Ovary (tissue), 9 donors: ENCODE data around the gene METTL13. TPM values are rescaled to one million over a fixed set of nuclear protein-coding genes. Genes with fewer than 3 reads are reported as not detected.

ENCODE experiments used
- DNase-seq, 5 donors: peaks; one replicate each; pipeline ENCODE4 v3.0.0-alpha.2; 2019 to 2020
- H3K27ac ChIP-seq, 2 donors: fragments of 200-600 bp; one replicate each; pipeline versions ENCODE4 v1.5.1 to v1.8.0; 2019 to 2022
- H3K27me3 ChIP-seq: fragments of 200-600 bp; one replicate; pipeline ENCODE4 v1.8.0; 2022
- H3K36me3 ChIP-seq: fragments of 200-600 bp; sonication (generic); one replicate; pipeline ENCODE4 v1.5.1; 2019
- H3K4me1 ChIP-seq: one replicate; pipeline ENCODE4 v1.8.1; 2013; ENCODE audit warnings: mild to moderate bottlenecking, moderate library complexity; ENCODE audit not compliant: insufficient read depth
- H3K4me3 ChIP-seq: fragments of 200-600 bp; sonication (generic); one replicate; pipeline ENCODE4 v1.5.1; 2017
- H3K9me3 ChIP-seq, 2 donors: fragments of 200-600 bp in 1 of 2; sonication (generic) in 1 of 2; one replicate each; pipeline versions ENCODE4 v1.5.1 to v1.8.1; 2013 to 2019; ENCODE audit warnings: mild to moderate bottlenecking in 1 of 2, moderate library complexity in 1 of 2
- CTCF ChIP-seq, 3 donors: fragments of 450-650 bp in 2 of 3; fragments of 200-600 bp in 1 of 3; IDR thresholded peaks; one replicate each; pipeline versions ENCODE4 v1.5.1 to v1.8.0; 2016 to 2022; ENCODE audit warnings: antibody characterized with exemption in 3 of 3, mild to moderate bottlenecking in 1 of 3
- EP300 ChIP-seq: sonication (generic); formaldehyde crosslinking; IDR thresholded peaks from one replicate; pipeline ENCODE4 v1.6.1; 2017; ENCODE audit warnings: antibody characterized with exemption
- POLR2A ChIP-seq: fragments of 450-650 bp; IDR thresholded peaks from one replicate; pipeline ENCODE4 v1.6.1; 2017; ENCODE audit warnings: antibody characterized with exemption, mild to moderate bottlenecking, moderate library complexity
- WGBS, 3 donors: extraction: QIAGEN DNeasy Blood & Tissue Kit in 1 of 3; methylation state at CpG; one replicate each; pipeline versions ENCODE4 v1.1.5 to v1.1.7; 2013 to 2017; 5-methylcytosine and 5-hydroxymethylcytosine counted together
- intact Hi-C, 4 donors: fragments of 100-400 bp; cut with DNase I; formaldehyde crosslinking; loops; one replicate each; pipeline versions ENCODE4 v1.11.0 to v1.15.1; 2022 to 2023
- polyA plus RNA-seq, 2 donors: library from polyadenylated mRNA; stranded (reverse); fragments of 200-250 nt in 1 of 2; fragments of 350-450 nt in 1 of 2; fragmentation: Illumina TruSeq in 1 of 2; extraction: RNeasy Lipid Tissue Mini Kit (QIAGEN cat#74804) in 1 of 2; gene quantifications; one replicate each; pipeline ENCODE4 v1.2.3, GENCODE V29; 2013 to 2014
- total RNA-seq, 7 donors: library from RNA; depleted of rRNA in 2 of 7; stranded (reverse); fragments of >200 nt in 2 of 7; fragmentation: NEBNext Ultra II Directional in 3 of 7; extraction: Animal tissue kit (Norgen Biotek cat#: 25700) in 3 of 7; gene quantifications; one replicate each; pipeline versions ENCODE4 v1.1.0 to v1.2.4, GENCODE V29; 2016 to 2023
- donor health status: DM: no; HTN: no; CAD: no; lungs with moderate emphysema.
- donor health status: DM: no; HTN: no; CAD: no.
- donor health status: Bipolar disorder and iron deficiency.
- donor health status: DM: yes; HTN: yes; CAD: no.
- donor health status: DM: no; HTN: no; CAD: no.
- donor health status: DM: yes; HTN: yes; CAD: no.

METTL13 gene
- total and polyA plus RNA-seq, 9 donors = 9.1 to 29.1 (median 19.1) TPM

GRCh38 chr1:171790318-171790717 is 8.9 kb downstream of the METTL13 start:
- Histone ChIP-seq H3K36me3 (no peaks in the 10 kb centered on the region), H3K9me3 (no peaks in the 10 kb centered on the region), H3K27me3 (no peaks in the 10 kb centered on the region), H3K4me3 (no peak overlapping the region), H3K27ac (no peak overlapping the region), H3K4me1 (no peaks in the 10 kb centered on the region)
- no peak for TF ChIP-seq POLR2A
- no peak for TF ChIP-seq CTCF (IDR thresholded peaks at IDR 0.05)
- no peak for TF ChIP-seq EP300
- WGBS, 3 donors = 85 to 90% (median 88%) methylated on average over 6 of the region's 6 CpGs
- intact Hi-C loops = no loop called here
- DNase-seq = no peak

GRCh38 chr1:171792656-171793369 is 11.4 kb downstream of the METTL13 start:
- H3K4me1 ChIP-seq = no peaks in the 10 kb centered on the region
- no peaks in the 10 kb centered on the region for H3K36me3 ChIP-seq
- no peaks in the 10 kb centered on the region for H3K9me3 ChIP-seq
- no peak for DNase-seq
- WGBS, 3 donors = 89 to 94% (median 90%) methylated on average over 7 of the region's 7 CpGs
- intact Hi-C loops = no loop called here
- TF ChIP-seq CTCF (IDR thresholded peaks at IDR 0.05) (no peak), EP300 (no peak), POLR2A (no peak)
- no peak overlapping the region for H3K27ac ChIP-seq
- no peaks in the 10 kb centered on the region for H3K27me3 ChIP-seq
- H3K4me3 ChIP-seq = no peak overlapping the region

- no peaks in the 10 kb centered on the region for H3K27me3 ChIP-seq
- H3K36me3 ChIP-seq = no peaks in the 10 kb centered on the region
- intact Hi-C loops = no loop called here
- H3K27ac ChIP-seq = no peak overlapping the region
- no peak overlapping the region for H3K4me3 ChIP-seq
- no peaks in the 10 kb centered on the region for H3K9me3 ChIP-seq
- no peaks in the 10 kb centered on the region for H3K4me1 ChIP-seq
- TF ChIP-seq EP300 (no peak), CTCF (IDR thresholded peaks at IDR 0.05) (no peak), POLR2A (no peak)
- no peak for DNase-seq
- WGBS, 3 donors = 94 to 100% (median 100%) methylated on average over 1 of the region's 1 CpG
Measured at GRCh38 chr1:171793636-171794035, 12.2 kb downstream of the METTL13 start.

- Histone ChIP-seq H3K27me3 (no peaks in the 10 kb centered on the region), H3K27ac (no peak overlapping the region), H3K4me1 (no peaks in the 10 kb centered on the region), H3K9me3 (no peaks in the 10 kb centered on the region), H3K4me3 (no peak overlapping the region), H3K36me3 (no peaks in the 10 kb centered on the region)
- no peak for TF ChIP-seq POLR2A
- 81 to 91% (median 86%) methylated on average over 4 of the region's 4 CpGs for WGBS, 3 donors
- DNase-seq = no peak
- intact Hi-C loops = no loop called here
Measured at GRCh38 chr1:171794085-171794484, 12.6 kb downstream of the METTL13 start.

GRCh38 chr1:171796592-171796991 is 15.1 kb downstream of the METTL13 start:
- DNase-seq = no peak
- TF ChIP-seq POLR2A (no peak), CTCF (IDR thresholded peaks at IDR 0.05) (no peak), EP300 (no peak)
- no peak overlapping the region for H3K4me3 ChIP-seq
- intact Hi-C loops = no loop called here
- H3K9me3 ChIP-seq = no peaks in the 10 kb centered on the region
- 48 to 70% (median 52%) methylated on average over 5 of the region's 5 CpGs for WGBS, 3 donors
- H3K4me1 ChIP-seq = no peaks in the 10 kb centered on the region
- no peaks in the 10 kb centered on the region for H3K36me3 ChIP-seq
- no peak overlapping the region for H3K27ac ChIP-seq
- no peaks in the 10 kb centered on the region for H3K27me3 ChIP-seq
